Femur (tissue), 1 donor: ENCODE results near the gene MEPE.
"Not testable (repeated sequence)": the region's sequence is repeated elsewhere in the genome, so short reads cannot be mapped to it uniquely, and the experiment has no call there.

ENCODE experiments used
- DNase-seq: peaks from one replicate; pipeline ENCODE4 v3.0.0-alpha.2; 2017

Gene MEPE

DNA sequence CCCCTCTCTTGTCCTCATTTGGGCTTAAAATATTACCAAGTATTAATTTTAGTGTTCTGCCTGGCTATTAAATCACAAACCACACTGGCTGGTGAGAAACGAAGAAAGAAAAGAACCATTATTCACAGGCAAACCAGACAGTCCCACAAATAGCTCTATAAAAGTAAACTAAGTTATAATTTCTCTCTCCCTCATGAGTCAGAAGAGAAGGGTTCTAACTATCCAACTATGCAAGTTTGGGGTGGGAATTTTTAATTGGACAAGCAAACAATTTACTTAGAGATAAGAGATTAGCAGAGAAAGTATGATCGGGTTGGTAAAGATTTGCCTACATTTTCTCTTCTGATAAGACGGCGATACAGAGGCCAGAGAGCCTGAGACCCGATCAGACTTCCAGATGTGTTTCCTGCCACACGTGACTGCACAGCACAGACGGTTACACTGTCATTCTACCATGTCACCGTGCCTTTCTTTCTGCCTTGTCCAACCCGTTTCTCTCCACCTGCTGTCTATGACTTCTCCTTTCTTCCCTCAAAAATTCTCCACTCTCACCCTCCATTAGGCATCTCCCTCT is 52.3 kb downstream of the MEPE start:
- DNase-seq = no peak

DNA sequence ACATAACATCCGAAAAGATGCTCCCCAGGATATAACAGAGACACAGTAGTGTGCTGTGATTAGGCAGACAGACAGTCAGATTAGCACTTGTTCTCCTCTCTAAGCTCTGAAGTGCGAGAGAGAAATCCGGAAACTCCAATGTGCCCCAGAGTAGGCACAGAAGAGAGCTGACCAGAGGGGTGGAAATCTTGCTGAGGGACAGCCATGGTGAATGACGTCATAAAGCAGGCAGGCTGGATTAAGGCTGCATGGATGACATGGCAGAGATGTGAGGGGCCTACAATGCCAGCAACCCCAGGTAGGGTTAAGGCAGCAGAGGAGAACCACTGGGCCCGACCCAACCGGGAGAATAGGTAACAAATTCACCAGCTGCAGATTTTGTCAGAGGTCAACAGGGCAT is 53.3 kb downstream of the MEPE start:
- no peak for DNase-seq

DNA sequence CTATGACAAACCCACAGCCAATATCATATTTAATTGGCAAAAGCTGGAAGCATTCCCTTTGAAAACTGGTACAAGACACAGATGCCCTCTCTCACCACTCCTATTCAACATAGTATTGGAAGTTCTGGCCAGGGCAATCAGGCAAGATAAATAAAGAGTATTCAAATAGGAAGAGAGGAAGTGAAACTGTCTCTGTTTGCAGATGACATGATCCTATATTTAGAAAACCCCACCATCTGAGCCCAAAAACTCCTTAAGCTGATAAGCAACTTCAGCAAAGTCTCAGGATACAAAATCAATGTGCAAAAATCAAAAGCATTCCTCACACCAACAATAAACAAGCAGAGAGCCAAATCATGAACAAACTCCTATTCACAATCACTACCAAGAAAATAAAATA is 58.0 kb downstream of the MEPE start:
- not testable (repeated sequence) for DNase-seq

DNA sequence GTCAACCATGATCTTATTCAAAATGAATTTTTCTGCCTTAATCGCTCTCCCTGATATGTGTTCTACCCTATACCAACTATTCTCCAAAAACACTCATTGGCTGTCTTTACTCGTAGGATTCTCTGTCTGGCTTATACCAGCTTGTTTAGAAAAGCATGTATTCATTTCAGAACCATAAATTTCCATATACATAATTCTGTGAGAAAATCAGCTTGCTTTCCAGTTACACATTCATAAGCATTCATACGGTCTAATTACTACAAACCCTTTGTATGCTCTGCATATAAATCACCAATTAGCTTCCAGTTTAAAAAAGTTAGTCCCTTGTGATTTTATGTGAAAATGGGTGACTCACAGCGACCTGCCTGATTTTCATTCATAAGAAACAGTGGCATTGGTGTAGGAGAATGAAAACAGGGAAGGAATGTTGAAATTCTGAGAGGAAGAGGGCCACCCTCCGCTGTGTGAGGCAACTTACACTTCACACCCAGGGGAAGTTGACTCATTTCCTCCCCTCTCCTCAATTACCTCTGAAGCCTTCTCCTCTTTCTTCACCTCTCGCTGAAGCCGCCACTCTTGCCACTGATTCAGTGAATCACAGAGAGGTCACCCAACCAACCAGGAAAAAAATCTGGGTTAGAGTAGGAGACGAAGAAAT is 63.3 kb downstream of the MEPE start:
- peak; percentile 39 for DNase-seq
